Measurements from ENCODE around the gene HLTF. TPM values are rescaled to one million over a fixed set of nuclear protein-coding genes. Genes with fewer than 3 reads are reported as not detected.
A peak's percentile ranks its signal among the peaks of the same experiment; 100 is the strongest.

HLTF gene
- polyA plus RNA-seq, 4 donors = 40.3 to 51.6 (median 44.7) TPM

GRCh38 chr3:149089395-149089794 is 3.1 kb upstream of the HLTF start:
- no peak for DNase-seq (ENCODE audit: low read depth in 4 of 4, low spot score in 2 of 4)

GRCh38 chr3:149087208-149087607 is 875 bp upstream of the HLTF start:
- no peak for DNase-seq (ENCODE audit: low read depth in 4 of 4, low spot score in 2 of 4)

- DNase-seq (ENCODE audit: low read depth in 4 of 4, low spot score in 2 of 4) = peak in 2 of 4 donors; percentile 45 to 77
These were observed 503 bp downstream of the HLTF start for GRCh38 chr3:149085828-149086231.

- DNase-seq (ENCODE audit: low read depth in 4 of 4, low spot score in 2 of 4) = no peak
These were observed 4.6 kb downstream of the HLTF start for GRCh38 chr3:149081772-149082171.

- no peak for DNase-seq (ENCODE audit: low read depth in 4 of 4, low spot score in 2 of 4)
These were observed 5.6 kb downstream of the HLTF start for GRCh38 chr3:149080699-149081091.

GRCh38 chr3:149080011-149080698 is 6.2 kb downstream of the HLTF start:
- DNase-seq (ENCODE audit: low read depth in 4 of 4, low spot score in 2 of 4) = no peak

- peak in 2 of 4 donors; percentile 41 to 57 for DNase-seq (ENCODE audit: low read depth in 4 of 4, low spot score in 2 of 4)
These were observed 8.7 kb downstream of the HLTF start for GRCh38 chr3:149077628-149078027.

GRCh38 chr3:149067883-149068282 is 18.4 kb downstream of the HLTF start:
- DNase-seq (ENCODE audit: low read depth in 4 of 4, low spot score in 2 of 4) = no peak

GRCh38 chr3:149061776-149062175 is 24.6 kb downstream of the HLTF start:
- DNase-seq (ENCODE audit: low read depth in 4 of 4, low spot score in 2 of 4) = no peak

GRCh38 chr3:149058602-149059001 is 27.7 kb downstream of the HLTF start:
- DNase-seq (ENCODE audit: low read depth in 4 of 4, low spot score in 2 of 4) = no peak

- no peak for DNase-seq (ENCODE audit: low read depth in 4 of 4, low spot score in 2 of 4)
These were observed 28.1 kb downstream of the HLTF start for GRCh38 chr3:149058198-149058597.

- no peak for DNase-seq (ENCODE audit: low read depth in 4 of 4, low spot score in 2 of 4)
These were observed 30.8 kb downstream of the HLTF start for GRCh38 chr3:149055575-149055974.

GRCh38 chr3:149044339-149045083 is 41.8 kb downstream of the HLTF start:
- DNase-seq (ENCODE audit: low read depth in 4 of 4, low spot score in 2 of 4) = no peak

GRCh38 chr3:149042789-149043386 is 43.4 kb downstream of the HLTF start:
- DNase-seq (ENCODE audit: low read depth in 4 of 4, low spot score in 2 of 4) = no peak

- DNase-seq (ENCODE audit: low read depth in 4 of 4, low spot score in 2 of 4) = no peak
These were observed 48.0 kb downstream of the HLTF start for GRCh38 chr3:149038322-149038721.

GRCh38 chr3:149037684-149038083 is 48.6 kb downstream of the HLTF start:
- no peak for DNase-seq (ENCODE audit: low read depth in 4 of 4, low spot score in 2 of 4)

GRCh38 chr3:149031096-149031495 is 55.2 kb downstream of the HLTF start:
- DNase-seq (ENCODE audit: low read depth in 4 of 4, low spot score in 2 of 4) = no peak

- no peak for DNase-seq (ENCODE audit: low read depth in 4 of 4, low spot score in 2 of 4)
These were observed 59.6 kb downstream of the HLTF start for GRCh38 chr3:149026718-149027117.

- no peak for DNase-seq (ENCODE audit: low read depth in 4 of 4, low spot score in 2 of 4)
These were observed 62.4 kb downstream of the HLTF start for GRCh38 chr3:149023951-149024350.

- DNase-seq (ENCODE audit: low read depth in 4 of 4, low spot score in 2 of 4) = no peak
These were observed 64.5 kb downstream of the HLTF start for GRCh38 chr3:149021830-149022229.

- no peak for DNase-seq (ENCODE audit: low read depth in 4 of 4, low spot score in 2 of 4)
These were observed 65.5 kb downstream of the HLTF start for GRCh38 chr3:149020839-149021252.
